Measurements from ENCODE around the gene FBRS. TPM values are rescaled to one million over a fixed set of nuclear protein-coding genes. Genes with fewer than 3 reads are reported as not detected.

FBRS gene
- total and polyA plus RNA-seq, 2 of the 8 experiments (the other 6 are each of a cell fraction or from before 2014, with no cell fraction given) = 2.4 to 13.9 TPM

GRCh38 chr16:30703971-30704370 lies 45.7 kb downstream of the FBRS start:
- peaks cover 0 to 27% of the 10 kb centered on the region in 2 experiments; a peak in 3 of 4 replicates for H3K79me2 ChIP-seq (ENCODE audit: control insufficient read depth in 1 of 2, insufficient read depth in 2 of 2, low read length in 2 of 2)
- H3K56ac ChIP-seq (replicated peaks; ENCODE audit: insufficient read length, low read depth, low read length) = no peak overlapping the region
- no peak overlapping the region for H2BK5ac ChIP-seq (ENCODE audit: low read depth, low read length)
- H3K23ac ChIP-seq (ENCODE audit: insufficient read length) = no peak overlapping the region
- H3K36me3 ChIP-seq (ENCODE audit: control insufficient read depth in 2 of 4, insufficient read depth in 4 of 4, low read length in 3 of 4) = peaks cover 27 to 58% (median 57%) of the 10 kb centered on the region in 4 experiments
- H3K9ac ChIP-seq (replicated peaks in 1 of 4; ENCODE audit: extremely low read depth in 1 of 4, low read depth in 3 of 4, low read length in 3 of 4) = no peak overlapping the region
- peaks cover 8% of the 10 kb centered on the region; the same call in 1 of the 2 replicates for H3K79me1 ChIP-seq (ENCODE audit: low read depth, low read length)
- no peak for FAIRE-seq
- H2AFZ ChIP-seq (ENCODE audit: low read length) = no peak overlapping the region
- H2BK120ac ChIP-seq (replicated peaks; ENCODE audit: low read depth, low read length) = no peak overlapping the region
- H4K91ac ChIP-seq (replicated peaks; ENCODE audit: insufficient read length, low read length) = no peak overlapping the region
- H2BK20ac ChIP-seq (ENCODE audit: low read length) = no peak overlapping the region
- ChIA-PET POLR2A (ENCODE audit: partially characterized antibody) (interaction anchor here (0.6 to 12.1 kb wide), 5 partner anchors 9 to 806 kb away, joined by 3 to 80 read pairs (median 3); partner anchors contain the start of gene PHKG2), CTCF (ENCODE audit: partially characterized antibody) (no interaction called here)
- H3K4me2 ChIP-seq (ENCODE audit: insufficient read depth in 1 of 2, low read depth in 2 of 2, low read length in 2 of 2) = no peak overlapping the region
- no peak overlapping the region for H3K27ac ChIP-seq (ENCODE audit: low read depth, low read length)
- no peak for DNase-seq (ENCODE audit: low read depth in 1 of 2, low spot score in 2 of 2)
- no peak for TF ChIP-seq MAFK (IDR thresholded peaks at IDR 0.05; ENCODE audit: low read depth, low read length)
- TF ChIP-seq EGR1 (IDR thresholded peaks at IDR 0.05; ENCODE audit: borderline replicate concordance, low read depth, low read length) = no peak
- no peak for TF ChIP-seq SP4 (IDR thresholded peaks at IDR 0.05; ENCODE audit: low read length)
- TF ChIP-seq CHD2 (IDR thresholded peaks at IDR 0.05; ENCODE audit: low read length) = no peak
- TF ChIP-seq SRF (IDR thresholded peaks at IDR 0.05; ENCODE audit: low read depth, low read length) = no peak
- TF ChIP-seq SP2 (IDR thresholded peaks at IDR 0.05; ENCODE audit: low read length) = no peak
- TF ChIP-seq, protein P1, sequence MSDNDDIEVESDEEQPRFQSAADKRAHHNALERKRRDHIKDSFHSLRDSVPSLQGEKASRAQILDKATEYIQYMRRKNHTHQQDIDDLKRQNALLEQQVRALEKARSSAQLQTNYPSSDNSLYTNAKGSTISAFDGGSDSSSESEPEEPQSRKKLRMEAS (IDR thresholded peaks at IDR 0.05) = no peak
- TF ChIP-seq TCF12 (IDR thresholded peaks at IDR 0.05; ENCODE audit: low read depth, low read length) = no peak
- TF ChIP-seq SAP30 (IDR thresholded peaks at IDR 0.05; ENCODE audit: insufficient read depth, insufficient replicate concordance, low read length) = no peak
- peaks cover 3% of the 10 kb centered on the region for H3K23me2 ChIP-seq (ENCODE audit: low read depth, low read length)
- peaks cover 0 to 4% (median 3%) of the 10 kb centered on the region in 4 experiments; a peak in 5 of 7 replicates for H3K4me1 ChIP-seq (replicated peaks in 1 of 4; ENCODE audit: control insufficient read depth in 3 of 4, insufficient read depth in 4 of 4, low read length in 3 of 4)
- no peaks in the 10 kb centered on the region for H3K9me3 ChIP-seq (ENCODE audit: insufficient read depth in 2 of 2, low read depth in 1 of 2, low read length in 1 of 2)
- H2AK5ac ChIP-seq (ENCODE audit: low read depth, low read length) = no peak overlapping the region
- WGBS, 2 experiments (ENCODE audit: extremely low coverage in 1 of 2, insufficient coverage in 1 of 2, insufficient read length in 1 of 2, insufficient replicate concordance in 2 of 2, low coverage in 1 of 2, low lambda C conversion rate in 2 of 2, missing lambda C conversion rate in 1 of 2) = 88% methylated on average over 10 of the region's 10 CpGs; no CpG with 5 or more reads in 1 of the 2 experiments
- no peak overlapping the region for H3K14ac ChIP-seq (ENCODE audit: insufficient read length)
- H4K20me1 ChIP-seq (replicated peaks in 1 of 2; ENCODE audit: control insufficient read depth in 1 of 2, insufficient read depth in 2 of 2, low read length in 2 of 2) = peaks cover 7 to 17% of the 10 kb centered on the region in 2 experiments
- H3K4ac ChIP-seq (replicated peaks; ENCODE audit: insufficient read length, low read depth, low read length) = no peak overlapping the region
- no peak overlapping the region for H3K4me3 ChIP-seq (ENCODE audit: extremely low read depth in 1 of 4, insufficient read depth in 2 of 4, low read depth in 3 of 4, low read length in 4 of 4)
- H3K18ac ChIP-seq (ENCODE audit: extremely low read depth, low read length) = no peak overlapping the region
- no peak overlapping the region for H2BK12ac ChIP-seq (ENCODE audit: low read depth, low read length)
- no peaks in the 10 kb centered on the region for H3K27me3 ChIP-seq (replicated peaks in 1 of 4; ENCODE audit: control insufficient read depth in 3 of 4, extremely low read depth in 1 of 4, insufficient read depth in 3 of 4, low read length in 3 of 4)
- peak overlapping the region; percentile 41; the same call in 1 of the 2 replicates for H4K8ac ChIP-seq (ENCODE audit: extremely low read depth, insufficient read depth, low read length)
- H2BK15ac ChIP-seq (ENCODE audit: low read length) = no peak overlapping the region
- H4K5ac ChIP-seq (ENCODE audit: insufficient read length, low read depth, low read length) = no peak overlapping the region
